GM23248 (cell line): ENCODE measurements around the gene SLC8A1. TPM values are rescaled to one million over a fixed set of nuclear protein-coding genes. Genes with fewer than 3 reads are reported as not detected.
A peak's percentile ranks its signal among the peaks of the same experiment; 100 is the strongest.

Experiments
- DNase-seq: peaks from one replicate; pipeline ENCODE4 v3.0.0-alpha.2; 2015
- H2AFZ ChIP-seq: fragments of 200-600 bp; sonication (generic); 2 replicates; pipeline ENCODE4 v1.6.1; 2016; ENCODE audit warnings: antibody characterized with exemption
- H3F3A ChIP-seq: fragments of 200-600 bp; sonication (generic); 2 replicates; pipeline ENCODE4 v1.6.1; 2016; ENCODE audit warnings: mild to moderate bottlenecking, antibody characterized with exemption, mixed run types; ENCODE audit not compliant: insufficient read depth
- H3K27ac ChIP-seq: fragments of 200-600 bp; sonication (generic); 2 replicates; pipeline ENCODE4 v1.5.1; 2016; ENCODE audit warnings: mild to moderate bottlenecking
- H3K27me3 ChIP-seq: fragments of 200-600 bp; sonication (generic); replicated peaks from 2 replicates; pipeline ENCODE4 v1.6.1; 2016; ENCODE audit warnings: mild to moderate bottlenecking; ENCODE audit not compliant: insufficient read depth
- H3K36me3 ChIP-seq: fragments of 200-600 bp; sonication (generic); 2 replicates; pipeline ENCODE4 v1.6.1; 2016; ENCODE audit warnings: low read depth, mild to moderate bottlenecking
- H3K4me1 ChIP-seq: fragments of 200-600 bp; sonication (generic); 2 replicates; pipeline ENCODE4 v1.6.1; 2016; ENCODE audit warnings: mild to moderate bottlenecking; ENCODE audit not compliant: insufficient read depth
- H3K4me2 ChIP-seq: fragments of 200-600 bp; sonication (generic); one replicate; pipeline ENCODE4 v1.6.1; 2016; ENCODE audit warnings: mild to moderate bottlenecking; ENCODE audit not compliant: unreplicated experiment
- H3K4me3 ChIP-seq: fragments of 200-600 bp; sonication (generic); 2 replicates; pipeline ENCODE4 v1.5.1; 2016; ENCODE audit warnings: mild to moderate bottlenecking
- H3K79me2 ChIP-seq: fragments of 200-600 bp; sonication (generic); 2 replicates; pipeline ENCODE4 v1.6.1; 2016; ENCODE audit warnings: mild to moderate bottlenecking; ENCODE audit not compliant: insufficient read depth
- H3K9ac ChIP-seq: fragments of 200-600 bp; sonication (generic); 2 replicates; pipeline ENCODE4 v1.6.1; 2016; ENCODE audit warnings: mild to moderate bottlenecking
- H3K9me2 ChIP-seq: fragments of 200-600 bp; sonication (generic); 2 replicates; pipeline ENCODE4 v1.6.1; 2016; ENCODE audit warnings: mixed run types, mild to moderate bottlenecking, moderate library complexity; ENCODE audit not compliant: insufficient read depth
- H3K9me3 ChIP-seq: fragments of 200-600 bp; sonication (generic); one replicate; pipeline ENCODE4 v1.6.1; 2017; ENCODE audit warnings: low read depth
- H4K20me1 ChIP-seq: fragments of 200-600 bp; sonication (generic); 2 replicates; pipeline ENCODE4 v1.6.0; 2016; ENCODE audit not compliant: insufficient read depth
- EZH2 ChIP-seq: fragments of 200-600 bp; sonication (generic); IDR thresholded peaks from 2 replicates; pipeline ENCODE4 v1.6.1; 2018; ENCODE audit warnings: antibody characterized with exemption, mild to moderate bottlenecking; ENCODE audit not compliant: insufficient read depth, poor library complexity, severe bottlenecking
- EZH2phosphoT487 ChIP-seq: fragments of 200-600 bp; sonication (generic); IDR thresholded peaks from 2 replicates; pipeline ENCODE4 v1.6.1; 2018; ENCODE audit warnings: antibody characterized with exemption, moderate library complexity, mild to moderate bottlenecking, low read depth; ENCODE audit not compliant: insufficient read depth
- WGBS, 2 experiments: methylation state at CpG; one replicate each; pipeline ENCODE4 v1.1.6; 2015 to 2017; ENCODE audit warnings: low lambda C conversion rate in 2 of 2, low coverage in 1 of 2; ENCODE audit errors: missing lambda C conversion rate in 2 of 2; 5-methylcytosine and 5-hydroxymethylcytosine counted together
- in situ Hi-C: fragments of 300-500 bp; cut with MboI; formaldehyde crosslinking; loops from 2 replicates; pipeline ENCODE4 v1.15.0; 2020
- polyA plus RNA-seq: library from polyadenylated mRNA; unstranded; fragments of >200 nt; fragmentation: Nextera tagmentation; extraction: Ambion mirVana; gene quantifications from 2 replicates; pipeline ENCODE4 v1.2.1, GENCODE V29; 2016
- total RNA-seq: library from RNA; depleted of rRNA; stranded (reverse); fragments of >200 nt; shearing (Covaris generic); gene quantifications from 2 replicates; pipeline ENCODE4 v1.2.3, GENCODE V29; 2014

The SLC8A1 gene
- total and polyA plus RNA-seq, 2 experiments from 2014 or later = 13.8 to 83.4 TPM

GRCh38 chr2:40192864-40193669 lies 258.8 kb downstream of the SLC8A1 start:
- H4K20me1 ChIP-seq = no peaks in the 10 kb centered on the region

GRCh38 chr2:40190457-40190856 lies 261.4 kb downstream of the SLC8A1 start:
- Histone ChIP-seq H3K4me1 (no peaks in the 10 kb centered on the region), H3K9me3 (no peaks in the 10 kb centered on the region), H3K4me3 (no peak overlapping the region), H3K27ac (no peak overlapping the region), H3K27me3 (no peaks in the 10 kb centered on the region), H3K79me2 (no peaks in the 10 kb centered on the region), H3K36me3 (no peaks in the 10 kb centered on the region), H3K4me2 (no peak overlapping the region), H3K9ac (no peak overlapping the region), H3F3A (no peaks in the 10 kb centered on the region), H4K20me1 (no peaks in the 10 kb centered on the region), H2AFZ (no peak overlapping the region), H3K9me2 (no peaks in the 10 kb centered on the region; the same call in 1 of the 2 replicates)
- no peak for TF ChIP-seq EZH2
- TF ChIP-seq EZH2phosphoT487 = no peak
- 77 to 78% methylated on average over 5 of the region's 5 CpGs for WGBS, 2 experiments
- no peak for DNase-seq
- in situ Hi-C loops = no loop called here

More at GRCh38 chr2:40192864-40193669, 258.8 kb downstream of the SLC8A1 start:
- H2AFZ ChIP-seq = no peak overlapping the region
- DNase-seq = peak; percentile 39
- no peaks in the 10 kb centered on the region for H3K4me1 ChIP-seq
- H3K4me2 ChIP-seq = no peak overlapping the region
- TF ChIP-seq EZH2phosphoT487 (no peak), EZH2 (no peak)
- H3K79me2 ChIP-seq = no peaks in the 10 kb centered on the region
- H3K9me3 ChIP-seq = no peaks in the 10 kb centered on the region
- in situ Hi-C loops = no loop called here
- H3K4me3 ChIP-seq = no peak overlapping the region
- no peaks in the 10 kb centered on the region for H3K27me3 ChIP-seq
- no peaks in the 10 kb centered on the region for H3K9me2 ChIP-seq
- WGBS, 2 experiments = 78 to 81% methylated on average over 6 of the region's 6 CpGs
- no peak overlapping the region for H3K27ac ChIP-seq
- H3F3A ChIP-seq = no peaks in the 10 kb centered on the region
- no peaks in the 10 kb centered on the region for H3K36me3 ChIP-seq
- no peak overlapping the region for H3K9ac ChIP-seq

DNA sequence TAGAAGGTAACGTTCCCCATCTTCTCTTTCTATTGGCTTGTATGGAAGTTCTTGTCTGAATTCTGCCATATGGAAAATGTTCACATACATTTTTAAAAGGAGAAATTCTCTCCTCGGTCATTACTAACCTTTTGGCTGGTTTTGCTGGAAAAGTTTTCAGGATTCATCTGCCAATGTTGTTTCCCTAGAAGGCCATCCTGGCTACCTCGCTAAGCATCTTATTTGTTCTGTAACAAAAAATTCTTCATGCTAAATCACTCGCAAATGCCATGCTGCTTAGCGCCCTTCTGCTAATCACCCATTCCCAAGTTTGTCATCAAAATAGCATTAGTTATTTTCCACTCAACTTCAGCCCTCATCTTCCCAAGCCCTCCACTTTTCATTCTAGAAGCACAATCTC lies 262.0 kb downstream of the SLC8A1 start:
- in situ Hi-C loops = no loop called here
- Histone ChIP-seq H3K36me3 (no peaks in the 10 kb centered on the region), H3F3A (no peaks in the 10 kb centered on the region), H3K79me2 (no peaks in the 10 kb centered on the region), H3K9ac (no peak overlapping the region), H3K9me2 (no peaks in the 10 kb centered on the region; the same call in 1 of the 2 replicates), H3K9me3 (no peaks in the 10 kb centered on the region), H3K27me3 (no peaks in the 10 kb centered on the region), H3K27ac (no peak overlapping the region), H3K4me3 (no peak overlapping the region), H3K4me1 (no peaks in the 10 kb centered on the region), H3K4me2 (no peak overlapping the region), H4K20me1 (no peaks in the 10 kb centered on the region), H2AFZ (no peak overlapping the region)
- no peak for DNase-seq
- WGBS, 2 experiments = 84 to 87% methylated on average over 5 of the region's 5 CpGs
- TF ChIP-seq EZH2phosphoT487 (no peak), EZH2 (no peak)

DNA sequence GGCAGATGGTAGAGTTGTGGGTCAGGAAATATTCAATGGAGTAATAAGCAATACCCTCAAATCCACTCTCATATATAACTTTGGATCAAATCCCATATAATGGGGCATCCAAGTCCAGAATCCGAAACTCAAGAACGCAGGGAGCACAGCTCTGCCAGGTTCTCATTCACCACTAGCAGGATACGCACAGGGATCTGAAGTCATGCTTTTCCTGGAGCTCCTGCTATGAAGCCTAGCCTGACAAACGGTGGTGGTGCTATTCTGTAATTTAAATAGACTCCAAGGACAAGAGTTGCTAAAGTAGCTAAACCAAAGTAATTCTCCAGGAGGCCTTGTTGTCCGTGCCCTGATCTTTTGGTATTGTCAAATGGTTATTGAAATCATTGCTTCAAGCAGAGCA lies 264.8 kb downstream of the SLC8A1 start:
- Histone ChIP-seq H3K4me3 (no peak overlapping the region), H3K9me3 (no peaks in the 10 kb centered on the region), H3K9ac (no peak overlapping the region), H3K9me2 (no peaks in the 10 kb centered on the region; the same call in 1 of the 2 replicates), H3K27me3 (no peaks in the 10 kb centered on the region), H3K36me3 (no peaks in the 10 kb centered on the region), H3K27ac (no peak overlapping the region), H3F3A (no peaks in the 10 kb centered on the region), H3K79me2 (no peaks in the 10 kb centered on the region), H3K4me2 (no peak overlapping the region), H3K4me1 (no peaks in the 10 kb centered on the region), H4K20me1 (no peaks in the 10 kb centered on the region), H2AFZ (no peak overlapping the region)
- in situ Hi-C loops = no loop called here
- TF ChIP-seq EZH2 = no peak
- TF ChIP-seq EZH2phosphoT487 = no peak
- WGBS, 2 experiments = 74 to 79% methylated on average over 5 of the region's 5 CpGs
- no peak for DNase-seq
